Measurements from ENCODE around the gene RBM20. TPM values are rescaled to one million over a fixed set of nuclear protein-coding genes. Genes with fewer than 3 reads are reported as not detected.
A peak's percentile ranks its signal among the peaks of the same experiment; 100 is the strongest.

RBM20 gene
- total RNA-seq, 2 donors from 2014 or later, result 0.06 to 0.20 TPM

DNA sequence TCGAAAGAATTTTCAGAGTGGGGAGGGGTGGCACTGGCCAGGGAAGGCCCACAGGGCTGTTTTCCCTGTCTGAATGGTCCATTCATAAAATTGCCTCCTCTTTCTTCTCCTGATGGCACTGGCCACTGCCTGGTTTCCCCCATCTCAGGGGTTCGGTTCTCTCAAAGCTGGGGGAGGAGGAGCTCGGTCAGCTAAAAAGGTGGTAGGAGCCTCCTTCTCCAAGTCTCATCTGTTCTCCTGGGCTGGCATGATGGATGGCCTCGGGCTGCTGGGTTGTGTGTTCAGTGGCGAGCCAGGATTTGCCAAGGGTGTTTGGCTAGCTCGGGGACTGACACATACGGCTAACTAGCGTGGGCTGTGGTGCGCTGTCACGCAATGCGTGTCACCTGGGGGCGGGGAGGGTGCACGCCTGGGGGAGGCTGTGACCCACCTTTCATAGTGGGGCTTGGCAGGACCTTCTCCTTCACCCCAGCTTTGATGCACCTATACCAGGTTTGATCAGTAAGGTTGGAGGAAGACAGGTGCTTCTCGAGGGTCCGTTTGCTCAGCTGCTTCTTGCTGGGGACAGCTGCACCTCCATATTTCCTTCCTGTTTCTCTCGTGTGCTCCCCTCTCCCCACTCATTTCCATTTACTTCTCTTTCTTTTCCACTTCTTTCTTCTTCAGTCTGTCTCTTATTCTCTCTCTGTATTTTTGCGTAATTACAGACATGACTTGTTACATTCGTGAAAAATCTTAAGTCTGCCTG, 36.3 kb downstream of the RBM20 start:
- H3K36me3 Mint-ChIP-seq, result no peaks in the 10 kb centered on the region
- DNase-seq (ENCODE audit: low spot score in 2 of 2), result no peak
- no peaks in the 10 kb centered on the region for H3K9me3 Mint-ChIP-seq

DNA sequence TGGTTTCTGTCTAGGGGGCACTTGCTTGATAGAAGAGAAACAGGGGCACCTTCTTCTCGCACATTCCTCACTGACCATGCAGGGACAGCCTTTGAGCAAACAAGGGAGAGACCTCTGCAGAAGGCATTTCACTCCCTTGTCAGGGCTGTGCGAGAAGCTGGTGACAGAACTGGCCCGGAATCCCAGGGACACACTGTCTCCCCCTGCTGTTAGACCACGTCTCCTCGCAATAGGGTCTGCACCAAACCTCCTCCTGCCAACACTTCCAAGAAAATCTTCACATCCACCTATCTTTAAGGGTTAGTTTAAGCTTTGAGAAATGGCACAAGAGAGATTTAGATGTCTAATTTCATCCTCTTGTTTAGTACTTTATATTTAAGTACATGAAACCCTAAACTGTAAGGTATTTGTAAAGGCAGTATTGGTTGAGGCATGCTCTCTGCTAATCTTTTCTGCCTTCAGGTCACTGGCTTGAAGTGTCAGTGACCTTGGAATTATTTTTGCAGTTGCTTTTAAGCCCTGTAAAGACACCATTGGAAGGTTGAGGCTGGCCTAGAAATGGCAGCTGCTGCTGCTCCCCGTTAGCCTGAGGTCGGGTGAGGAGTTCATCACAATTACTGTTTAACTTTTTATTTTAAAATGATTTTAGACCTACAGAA, 37.0 kb downstream of the RBM20 start:
- H3K36me3 Mint-ChIP-seq, result no peaks in the 10 kb centered on the region
- H3K27ac Mint-ChIP-seq, result peak overlapping the region in 1 of 2 donors; percentile 26
- ATAC-seq, result peak in 1 of 2 donors; percentile 67
- H3K9me3 Mint-ChIP-seq, result no peaks in the 10 kb centered on the region
- DNase-seq (ENCODE audit: low spot score in 2 of 2), result peak in 1 of 2 donors; percentile 30

More for the DNA sequence above, 36.3 kb downstream of the RBM20 start:
- no peak overlapping the region for H3K27ac Mint-ChIP-seq
- ATAC-seq, result no peak

DNA sequence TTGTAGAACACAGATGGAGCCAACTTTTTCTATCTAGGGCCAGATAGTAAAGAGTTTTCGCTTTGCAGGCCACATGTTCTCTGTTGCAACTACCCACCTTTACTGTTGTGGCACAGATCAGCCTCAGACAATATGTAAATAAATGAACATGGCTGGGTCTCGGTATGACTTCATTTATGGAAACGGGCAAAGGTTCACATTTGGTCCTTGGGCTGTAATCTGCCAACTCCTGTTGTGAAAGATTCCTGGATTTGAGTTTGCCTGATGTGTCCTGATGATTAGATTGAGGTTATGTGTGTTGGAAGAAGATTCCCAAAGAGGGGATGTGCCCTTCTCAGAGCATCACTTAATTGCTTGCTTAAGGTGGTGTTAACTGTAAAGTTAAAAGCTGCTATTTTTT, 38.2 kb downstream of the RBM20 start:
- H3K27ac Mint-ChIP-seq, result no peak overlapping the region
- ATAC-seq (no peak), DNase-seq (ENCODE audit: low spot score in 2 of 2) (no peak)
- H3K36me3 Mint-ChIP-seq, result no peaks in the 10 kb centered on the region
- H3K9me3 Mint-ChIP-seq, result no peaks in the 10 kb centered on the region

DNA sequence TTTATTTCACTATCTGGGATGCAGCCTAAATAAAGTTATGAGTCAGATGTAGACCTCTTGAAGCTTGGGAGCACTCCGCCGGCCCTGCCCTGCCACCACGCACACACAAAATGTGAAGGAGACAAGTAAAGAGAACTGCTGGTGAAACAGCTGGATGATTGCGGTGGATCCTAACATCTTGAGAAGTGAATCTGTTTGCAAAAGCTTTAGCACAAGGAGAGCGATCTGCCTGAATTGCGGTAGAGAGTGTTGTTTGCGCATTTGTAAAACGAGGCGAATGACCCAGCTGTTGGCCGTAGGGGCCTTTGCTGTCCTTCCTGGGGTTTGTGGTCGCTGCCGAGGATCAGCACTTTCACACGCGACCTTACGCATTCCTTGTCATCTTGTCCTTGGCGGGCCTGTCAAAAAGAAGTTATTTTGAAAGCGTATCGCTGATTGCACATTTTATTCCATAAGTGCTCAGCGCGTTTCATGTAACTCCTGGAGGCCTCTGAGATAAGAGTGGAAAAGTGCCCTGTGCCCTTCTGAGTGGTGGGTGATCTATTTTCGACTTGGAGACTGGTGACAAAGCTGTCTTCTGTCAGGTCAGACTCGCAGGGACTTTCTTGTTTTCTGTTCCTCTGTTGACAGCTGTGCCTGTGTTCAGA, 40.8 kb downstream of the RBM20 start:
- ATAC-seq (no peak), DNase-seq (ENCODE audit: low spot score in 2 of 2) (no peak)
- Mint-ChIP-seq H3K27ac (no peak overlapping the region), H3K9me3 (no peaks in the 10 kb centered on the region), H3K36me3 (no peaks in the 10 kb centered on the region)

DNA sequence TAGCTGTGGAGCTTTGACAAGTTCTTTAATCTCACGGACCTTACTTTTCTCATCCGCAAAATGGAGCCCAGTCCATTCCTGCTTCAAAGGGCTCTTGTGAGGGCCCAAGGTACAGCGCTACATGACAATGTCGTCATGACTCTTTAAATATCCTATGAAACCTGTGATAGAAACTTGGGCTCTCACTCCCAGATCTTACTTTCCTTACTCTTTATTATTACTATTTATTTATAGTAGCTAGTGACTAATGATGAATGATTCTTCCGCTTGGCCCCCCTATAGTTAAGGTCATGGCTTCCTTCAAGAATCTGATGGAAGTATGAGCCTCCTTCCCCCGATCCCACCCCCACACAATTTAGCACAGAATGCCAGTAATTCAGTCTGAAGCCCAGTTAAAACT, 41.9 kb downstream of the RBM20 start:
- ATAC-seq (no peak), DNase-seq (ENCODE audit: low spot score in 2 of 2) (no peak)
- Mint-ChIP-seq H3K27ac (no peak overlapping the region), H3K36me3 (no peaks in the 10 kb centered on the region), H3K9me3 (no peaks in the 10 kb centered on the region)

DNA sequence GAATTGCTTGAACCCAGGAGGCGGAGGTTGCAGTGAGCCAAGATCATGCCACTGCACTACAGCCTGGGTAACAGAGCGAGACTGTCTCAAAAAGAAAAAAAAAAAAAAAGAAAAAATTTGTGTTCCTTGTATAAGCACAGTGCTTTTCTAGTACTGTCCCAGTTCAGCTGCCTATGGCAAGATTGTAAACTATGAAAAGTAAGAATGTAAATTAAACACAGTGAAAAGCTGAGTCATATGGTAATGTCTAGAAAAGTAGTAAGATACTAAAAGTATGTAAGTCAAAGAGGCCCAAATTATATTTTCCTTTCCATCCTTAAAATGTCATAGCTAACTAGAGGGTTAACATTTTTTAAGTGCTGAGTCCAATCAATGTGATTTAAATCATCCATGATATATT, 42.8 kb downstream of the RBM20 start:
- H3K27ac Mint-ChIP-seq, result no peak overlapping the region
- ATAC-seq, result no peak
- no peak for DNase-seq (ENCODE audit: low spot score in 2 of 2)
- peaks cover 0 to 3% of the 10 kb centered on the region in 2 donors for H3K9me3 Mint-ChIP-seq
- no peaks in the 10 kb centered on the region for H3K36me3 Mint-ChIP-seq

DNA sequence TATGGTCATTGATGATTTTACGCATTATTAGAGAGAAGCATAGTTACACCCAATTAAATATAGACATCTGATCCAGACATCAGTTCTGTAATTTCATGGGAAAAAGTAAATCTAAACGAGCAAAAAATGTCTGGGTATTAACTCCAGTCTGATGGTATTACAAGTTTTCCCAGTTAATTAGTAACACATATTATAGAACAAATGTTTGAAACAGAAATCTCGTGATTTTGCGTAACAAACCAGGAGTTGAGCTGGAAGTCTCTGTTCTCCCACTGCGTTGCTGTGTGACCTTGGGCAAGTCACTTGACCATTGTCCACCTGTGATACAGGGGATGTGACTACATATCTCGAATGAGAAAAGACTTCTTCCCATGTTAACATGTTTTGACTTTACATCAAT, 43.3 kb downstream of the RBM20 start:
- no peak overlapping the region for H3K27ac Mint-ChIP-seq
- H3K36me3 Mint-ChIP-seq, result no peaks in the 10 kb centered on the region
- DNase-seq (ENCODE audit: low spot score in 2 of 2) (no peak), ATAC-seq (no peak)
- peaks cover 0 to 7% of the 10 kb centered on the region in 2 donors for H3K9me3 Mint-ChIP-seq

DNA sequence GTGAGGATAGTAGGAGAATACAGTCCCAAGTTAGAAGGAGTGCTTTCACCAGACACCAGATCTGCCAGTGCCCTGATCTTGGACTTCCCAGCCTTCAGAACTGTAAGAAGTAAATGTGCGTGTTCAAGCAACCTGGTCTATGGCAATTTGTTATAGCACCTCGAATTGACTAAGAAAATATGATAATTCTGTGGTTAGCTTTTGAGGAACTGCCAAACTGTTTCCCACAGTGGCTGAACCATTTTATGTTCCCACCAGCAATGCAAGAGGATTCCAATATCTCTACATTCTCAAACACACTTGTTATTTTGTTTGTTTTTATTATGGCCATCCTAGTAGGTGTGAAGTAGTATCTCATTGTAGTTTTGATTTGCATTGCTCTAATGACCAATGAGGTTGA, 47.0 kb downstream of the RBM20 start:
- Mint-ChIP-seq H3K27ac (no peak overlapping the region), H3K9me3 (peaks cover 0 to 11% of the 10 kb centered on the region in 2 donors), H3K36me3 (no peaks in the 10 kb centered on the region)
- ATAC-seq, result no peak
- no peak for DNase-seq (ENCODE audit: low spot score in 2 of 2)

DNA sequence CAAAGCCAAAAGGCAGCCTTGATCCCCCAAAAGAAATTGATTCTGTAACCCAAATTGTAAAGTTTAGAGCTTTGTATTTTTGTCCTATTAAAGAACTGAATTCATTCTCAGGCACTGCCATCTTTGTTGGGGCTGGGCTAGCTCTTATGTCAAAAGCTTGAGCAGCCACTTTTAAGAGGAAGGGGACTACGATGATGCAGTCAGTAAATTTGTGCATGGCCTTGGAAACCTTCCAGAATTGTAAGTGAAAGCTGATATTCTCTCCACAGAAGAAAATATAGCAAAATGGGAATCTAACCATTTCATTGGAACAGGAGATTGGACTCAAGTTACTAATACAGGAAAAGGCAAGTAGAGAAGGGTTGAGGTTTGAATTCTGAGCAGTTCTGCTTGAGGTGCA, 50.1 kb downstream of the RBM20 start:
- Mint-ChIP-seq H3K9me3 (peaks cover 0 to 11% of the 10 kb centered on the region in 2 donors), H3K27ac (no peak overlapping the region), H3K36me3 (no peaks in the 10 kb centered on the region)
- no peak for ATAC-seq
- DNase-seq (ENCODE audit: low spot score in 2 of 2), result no peak

DNA sequence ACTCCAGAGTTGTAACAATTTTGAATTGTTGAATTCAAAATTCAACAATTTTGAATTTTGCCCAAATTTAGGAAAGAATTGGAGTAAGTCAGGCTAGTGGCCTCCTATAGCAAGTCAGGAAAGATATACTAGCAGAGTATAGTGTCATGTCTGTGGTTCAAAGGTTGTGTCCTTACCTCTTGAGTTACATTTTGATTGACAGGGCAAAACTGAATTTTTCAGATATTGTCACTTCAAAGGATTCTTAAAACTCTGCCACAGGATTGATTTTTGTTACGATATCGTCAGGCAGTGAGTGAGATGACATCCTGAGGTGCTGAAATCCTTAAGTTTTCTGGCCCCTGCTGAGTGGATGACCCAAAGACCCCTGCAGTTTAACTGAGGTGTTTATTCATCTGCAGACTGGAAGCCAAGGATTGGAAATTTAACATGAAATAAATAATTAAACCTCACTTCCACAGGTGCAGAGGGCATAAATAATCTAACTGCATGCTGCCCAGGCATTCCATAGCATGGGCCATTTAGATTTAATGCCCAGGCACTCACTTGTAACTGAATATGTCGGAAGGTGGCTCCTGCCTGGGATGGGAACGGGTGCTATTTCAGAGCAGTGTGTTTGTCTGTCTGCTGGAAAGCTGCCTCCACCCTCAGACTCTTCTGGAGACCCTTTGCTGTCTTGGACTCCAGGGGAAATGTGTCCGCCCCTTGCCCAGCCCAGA, 50.8 kb downstream of the RBM20 start:
- DNase-seq (ENCODE audit: low spot score in 2 of 2) (no peak), ATAC-seq (no peak)
- H3K9me3 Mint-ChIP-seq, result peaks cover 0 to 11% of the 10 kb centered on the region in 2 donors
- no peak overlapping the region for H3K27ac Mint-ChIP-seq
- no peaks in the 10 kb centered on the region for H3K36me3 Mint-ChIP-seq

DNA sequence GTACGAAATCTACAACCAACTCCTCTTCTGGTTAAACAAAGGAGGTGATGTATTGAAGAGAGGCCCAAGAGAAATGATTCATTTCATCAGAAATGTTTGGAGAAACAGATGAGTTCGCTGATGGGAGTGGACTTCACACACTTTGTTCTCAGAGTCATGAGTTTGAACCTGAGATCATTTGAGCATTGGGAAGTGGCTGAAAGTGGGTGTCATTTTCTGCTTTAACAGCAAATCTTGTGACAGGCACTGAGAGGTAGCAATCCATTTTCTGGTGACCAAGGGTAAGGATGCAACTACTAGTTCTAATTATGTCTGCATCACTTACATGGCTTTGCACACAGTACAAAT, 51.4 kb downstream of the RBM20 start:
- Mint-ChIP-seq H3K27ac (no peak overlapping the region), H3K36me3 (no peaks in the 10 kb centered on the region), H3K9me3 (peaks cover 0 to 11% of the 10 kb centered on the region in 2 donors)
- ATAC-seq, result no peak
- DNase-seq (ENCODE audit: low spot score in 2 of 2), result no peak

DNA sequence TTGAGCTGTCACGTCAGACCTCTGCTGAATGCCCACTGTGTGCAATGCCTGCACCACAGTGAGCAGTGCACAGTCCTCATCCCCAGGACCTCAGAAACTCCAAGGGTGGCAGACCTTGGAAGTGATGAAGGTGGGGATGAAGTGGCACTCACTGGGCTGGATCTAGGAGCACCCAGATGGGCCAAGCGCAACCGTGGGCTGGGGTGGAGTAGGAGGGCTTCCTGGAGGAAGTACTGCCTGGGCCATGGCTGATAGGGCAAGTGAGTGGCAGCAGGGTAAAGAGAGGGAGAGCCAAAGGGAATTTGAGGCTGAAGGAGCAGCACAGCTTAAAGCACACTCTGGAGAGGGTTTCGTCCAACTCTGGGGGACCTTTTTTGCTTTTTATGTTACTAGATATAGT, 52.3 kb downstream of the RBM20 start:
- ATAC-seq, result no peak
- DNase-seq (ENCODE audit: low spot score in 2 of 2), result no peak
- Mint-ChIP-seq H3K27ac (no peak overlapping the region), H3K36me3 (no peaks in the 10 kb centered on the region), H3K9me3 (peaks cover 0 to 11% of the 10 kb centered on the region in 2 donors)

DNA sequence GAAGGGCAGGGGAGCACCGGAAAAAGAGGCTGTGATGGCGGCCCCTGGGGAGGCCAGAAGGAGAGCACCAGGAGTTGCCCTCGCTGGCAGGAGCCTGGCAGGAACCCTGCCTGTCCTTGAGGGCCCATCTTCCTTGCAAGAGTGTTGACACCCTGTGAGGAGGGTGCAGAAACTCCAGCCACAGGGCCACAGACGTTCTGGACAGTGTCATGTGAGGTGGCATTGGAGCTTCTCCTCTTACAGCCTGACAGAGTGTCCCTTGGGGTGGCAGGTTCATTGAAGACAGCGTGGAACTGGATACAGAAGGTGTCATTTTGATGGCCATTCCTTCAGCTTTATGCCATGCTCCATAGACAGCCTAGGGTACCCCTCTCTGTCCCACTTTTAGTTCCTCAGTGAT, 54.2 kb downstream of the RBM20 start:
- ATAC-seq, result no peak
- Mint-ChIP-seq H3K27ac (no peak overlapping the region), H3K9me3 (no peaks in the 10 kb centered on the region)

DNA sequence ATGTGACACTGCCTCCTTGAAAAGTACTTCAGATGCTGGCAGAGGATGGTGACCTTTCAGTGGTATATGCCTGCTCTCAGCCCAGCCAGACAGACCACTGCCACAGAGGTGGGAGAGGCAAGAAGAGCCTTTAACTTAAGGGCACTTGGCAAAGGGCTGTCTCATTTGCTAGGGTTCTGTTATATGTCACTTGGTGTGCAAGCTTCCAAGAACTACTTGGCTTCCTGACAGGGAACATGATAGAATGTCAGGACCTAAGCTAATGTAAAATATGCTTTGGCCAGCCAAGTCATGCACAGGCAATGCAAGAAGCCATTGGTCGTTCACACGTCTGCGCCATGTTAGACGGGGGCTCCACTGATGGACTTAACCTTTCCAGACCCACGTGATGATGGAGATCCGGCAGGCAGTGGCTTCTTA, 54.7 kb downstream of the RBM20 start:
- DNase-seq (ENCODE audit: low spot score in 2 of 2), result no peak
- H3K36me3 Mint-ChIP-seq, result no peaks in the 10 kb centered on the region
- ATAC-seq, result no peak
- no peaks in the 10 kb centered on the region for H3K9me3 Mint-ChIP-seq
- no peak overlapping the region for H3K27ac Mint-ChIP-seq

More for the DNA sequence above, 54.2 kb downstream of the RBM20 start:
- no peaks in the 10 kb centered on the region for H3K36me3 Mint-ChIP-seq
- no peak for DNase-seq (ENCODE audit: low spot score in 2 of 2)

DNA sequence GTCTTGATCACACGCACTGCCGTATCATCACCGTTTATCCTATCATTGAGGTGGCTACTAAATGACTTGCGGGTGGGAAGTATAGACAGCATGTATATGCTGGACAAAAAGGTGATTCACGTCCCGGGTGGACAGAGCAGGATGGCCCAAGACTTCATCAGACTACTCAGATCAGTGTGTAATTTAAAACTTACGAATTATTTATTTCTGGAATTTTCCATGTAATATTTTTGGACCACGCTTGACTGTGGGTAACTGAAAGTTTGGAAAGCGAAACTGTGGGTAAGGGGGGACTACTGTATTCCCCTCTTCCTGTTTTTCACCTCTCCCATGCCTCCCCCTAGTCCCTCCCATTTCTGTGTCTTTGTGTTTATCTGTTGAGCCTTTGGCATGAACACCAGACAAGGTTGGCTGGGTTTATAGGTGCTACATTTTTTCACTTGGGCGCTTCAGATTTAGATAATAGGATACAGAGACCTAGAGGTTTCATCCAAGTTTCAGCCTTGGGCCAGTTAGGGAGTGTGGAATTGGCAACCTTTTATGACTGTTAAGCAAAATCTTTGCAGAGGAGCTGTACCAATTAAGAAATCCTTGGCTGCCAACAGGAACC, 55.8 kb downstream of the RBM20 start:
- no peak for ATAC-seq
- Mint-ChIP-seq H3K27ac (no peak overlapping the region), H3K9me3 (peaks cover 0 to 3% of the 10 kb centered on the region in 2 donors), H3K36me3 (no peaks in the 10 kb centered on the region)
- no peak for DNase-seq (ENCODE audit: low spot score in 2 of 2)

DNA sequence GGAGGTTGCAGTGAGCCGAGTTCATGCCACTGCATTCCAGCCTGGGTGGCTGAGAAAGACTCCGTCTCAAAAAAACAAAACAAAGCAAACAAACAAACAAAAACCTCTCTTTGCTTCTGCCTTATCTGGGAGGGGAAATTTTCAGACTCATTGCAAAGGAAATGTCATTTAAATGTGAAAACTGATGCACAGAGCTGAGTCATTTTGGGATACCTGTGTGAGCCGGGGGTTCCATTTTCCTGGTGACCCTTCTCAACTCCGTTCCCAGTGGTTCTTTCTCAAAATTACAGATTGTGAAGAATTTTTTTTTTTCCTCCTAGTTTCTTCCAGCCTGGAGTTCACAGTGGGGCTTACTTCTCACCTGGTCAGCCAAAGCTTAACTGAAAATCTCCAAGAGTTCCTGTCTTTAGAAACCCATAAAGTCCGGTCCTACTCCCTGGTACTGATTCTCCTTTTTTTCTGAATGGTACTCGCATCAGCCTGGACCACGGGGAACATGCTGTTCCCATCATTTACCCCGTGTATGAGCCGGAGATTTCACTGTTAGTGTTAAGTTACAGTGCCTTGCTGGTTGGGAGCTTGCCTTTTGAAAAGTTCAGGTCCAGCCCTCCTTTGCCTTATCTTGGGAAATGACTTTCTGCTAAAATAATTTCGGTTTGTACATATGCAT, 56.9 kb downstream of the RBM20 start:
- H3K9me3 Mint-ChIP-seq, result peaks cover 0 to 3% of the 10 kb centered on the region in 2 donors
- ATAC-seq, result no peak
- H3K27ac Mint-ChIP-seq, result no peak overlapping the region
- no peak for DNase-seq (ENCODE audit: low spot score in 2 of 2)
- H3K36me3 Mint-ChIP-seq, result no peaks in the 10 kb centered on the region

Data from activated naive CD4-positive, alpha-beta T cell treated with anti-CD3 and anti-CD28 coated beads, Interleukin-2, amount 50 U/mL, for 72 hours (primary cell).